SJSA1 (cell line): Measurements from ENCODE around the gene SHC3. TPM values are rescaled to one million over a fixed set of nuclear protein-coding genes. Genes with fewer than 3 reads are reported as not detected.

ENCODE experiments used
- DNase-seq, 2 experiments: peaks; one replicate each; pipeline ENCODE4 v3.0.0-alpha.2; 2015 to 2020; ENCODE audit warnings: low spot score in 2 of 2, low read depth in 1 of 2
- H3K27ac ChIP-seq: fragments of 250-450 bp; sonication (Bioruptor Pico); 2 replicates; pipeline ENCODE4 v1.5.1; 2020; ENCODE audit warnings: mild to moderate bottlenecking, moderate library complexity
- H3K27me3 ChIP-seq: fragments of 250-450 bp; sonication (Bioruptor Pico); replicated peaks from 2 replicates; pipeline ENCODE4 v1.5.1; 2020; ENCODE audit warnings: mild to moderate bottlenecking, moderate library complexity
- H3K36me3 ChIP-seq: fragments of 250-450 bp; sonication (Bioruptor Pico); 2 replicates; pipeline ENCODE4 v1.5.1; 2020; ENCODE audit warnings: mild to moderate bottlenecking
- H3K4me1 ChIP-seq: fragments of 250-450 bp; sonication (Bioruptor Pico); replicated peaks from 2 replicates; pipeline ENCODE4 v1.6.1; 2021; ENCODE audit warnings: mild to moderate bottlenecking
- H3K4me3 ChIP-seq: fragments of 250-450 bp; sonication (Bioruptor Pico); 2 replicates; pipeline ENCODE4 v1.5.1; 2020; ENCODE audit warnings: mild to moderate bottlenecking
- H3K9me3 ChIP-seq: fragments of 250-450 bp; sonication (Bioruptor Pico); replicated peaks from 2 replicates; pipeline ENCODE4 v1.5.1; 2020; ENCODE audit warnings: mild to moderate bottlenecking
- total RNA-seq: library from RNA; depleted of rRNA; stranded (reverse); fragments of >200 nt; shearing (Covaris generic); gene quantifications from 2 replicates; pipeline ENCODE4 v1.2.3, GENCODE V29; 2014; rRNA removed

Gene SHC3
- total RNA-seq, 1 experiment from 2014 or later: 0.34 TPM

DNA sequence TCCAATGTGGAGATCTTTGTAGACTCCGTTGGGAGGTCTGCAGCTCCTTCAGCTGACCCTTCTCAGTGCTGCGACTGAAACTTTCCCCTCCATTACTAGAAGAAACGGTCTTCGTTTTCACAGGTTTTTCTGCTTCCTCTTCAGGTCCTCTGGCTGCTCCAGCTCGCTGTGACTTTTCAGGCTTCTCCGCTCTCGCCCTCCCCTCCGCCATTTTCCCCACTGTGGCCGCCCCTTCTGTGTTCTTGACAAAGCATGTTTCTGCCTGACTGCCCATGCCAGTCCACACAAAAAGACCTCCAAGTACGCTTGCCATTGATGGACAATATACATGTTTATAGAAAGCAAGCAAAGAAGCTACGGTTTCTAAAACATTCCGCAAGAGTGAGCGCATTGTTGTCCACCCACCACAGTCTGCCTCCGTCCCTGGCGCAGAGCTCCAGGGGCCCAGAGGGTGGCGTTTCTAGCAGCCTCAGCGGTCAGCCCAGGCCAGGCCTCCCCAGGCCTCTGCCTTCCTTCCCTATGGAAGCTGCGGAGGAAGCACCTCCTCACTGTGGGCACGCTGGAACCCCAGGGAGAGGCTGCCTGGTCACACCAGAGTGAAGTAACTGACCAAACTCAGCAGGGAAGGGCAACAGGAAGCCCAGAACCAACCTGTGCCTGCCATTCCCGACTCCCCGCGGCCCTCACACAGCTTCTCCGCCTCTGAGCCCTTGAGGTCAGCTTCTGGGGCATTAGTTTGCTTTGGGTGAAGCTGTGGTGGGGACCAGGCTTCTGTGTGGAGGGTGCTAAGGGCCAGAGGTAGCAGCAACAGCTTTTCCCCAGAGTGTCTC is 207.3 kb downstream of the SHC3 start:
- H3K4me3 ChIP-seq: no peak overlapping the region
- no peaks in the 10 kb centered on the region for H3K27me3 ChIP-seq
- H3K4me1 ChIP-seq: no peaks in the 10 kb centered on the region
- no peaks in the 10 kb centered on the region for H3K36me3 ChIP-seq
- no peaks in the 10 kb centered on the region for H3K9me3 ChIP-seq
- no peak for DNase-seq
- H3K27ac ChIP-seq: no peak overlapping the region

DNA sequence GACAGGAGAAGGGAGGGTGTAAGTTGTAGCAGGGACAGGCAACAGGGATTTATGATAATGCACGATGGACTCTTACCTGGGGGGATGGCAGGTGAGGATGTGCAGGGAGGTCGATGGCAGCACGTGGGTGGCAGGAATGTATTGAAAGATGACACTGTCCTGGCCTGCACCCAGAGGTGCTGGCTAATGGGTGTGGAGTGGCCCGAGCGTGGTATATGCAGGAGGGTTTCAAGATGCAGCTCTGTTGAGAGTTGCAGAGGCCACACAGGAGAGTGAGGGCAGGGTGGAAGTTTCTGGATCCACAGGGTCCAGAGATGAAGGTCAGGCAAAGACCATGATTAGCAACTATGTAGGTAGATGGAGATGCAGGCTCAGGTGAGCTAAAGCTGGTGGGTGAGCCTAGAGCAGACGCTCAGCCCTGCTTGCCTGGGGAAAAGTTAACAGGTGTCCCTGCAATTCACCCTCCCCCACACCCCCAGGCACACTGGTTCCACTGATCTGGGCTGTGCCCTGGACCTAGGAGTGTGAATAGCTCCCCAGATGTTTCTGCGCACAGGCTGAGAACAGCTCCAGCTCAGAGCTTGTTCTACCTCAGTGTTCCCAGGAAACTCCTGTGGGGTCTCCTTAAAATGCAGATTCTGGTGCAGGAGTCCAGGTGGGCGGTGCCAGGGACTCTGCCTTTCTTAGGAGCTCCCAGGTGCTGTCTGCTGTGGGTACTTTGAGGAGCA is 208.8 kb downstream of the SHC3 start:
- H3K27me3 ChIP-seq: no peaks in the 10 kb centered on the region
- H3K9me3 ChIP-seq: no peaks in the 10 kb centered on the region
- H3K4me1 ChIP-seq: no peaks in the 10 kb centered on the region
- H3K4me3 ChIP-seq: no peak overlapping the region
- H3K36me3 ChIP-seq: no peaks in the 10 kb centered on the region
- DNase-seq: no peak
- H3K27ac ChIP-seq: no peak overlapping the region

DNA sequence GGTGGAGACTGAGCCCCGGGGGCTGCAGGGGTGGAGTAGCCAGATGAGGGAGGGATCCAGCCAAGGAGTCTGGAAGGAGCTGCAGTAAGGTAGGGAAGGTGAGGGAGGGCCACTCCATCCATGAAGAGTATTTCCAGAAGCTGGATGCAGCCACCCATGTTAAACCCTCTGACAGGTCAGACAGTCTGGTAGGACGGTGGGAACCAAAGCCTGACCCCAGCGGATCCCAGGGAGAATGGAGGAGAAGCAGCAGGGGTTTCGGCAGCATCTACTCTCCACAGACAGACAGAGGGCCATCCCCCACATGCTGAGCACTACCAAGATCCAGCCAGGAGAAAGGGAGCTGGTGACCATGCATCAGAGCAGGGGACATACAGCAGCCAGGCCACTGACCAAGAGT is 209.8 kb downstream of the SHC3 start:
- no peak for DNase-seq
- Histone ChIP-seq H3K4me3 (no peak overlapping the region), H3K4me1 (no peaks in the 10 kb centered on the region), H3K27ac (no peak overlapping the region), H3K27me3 (no peaks in the 10 kb centered on the region), H3K9me3 (no peaks in the 10 kb centered on the region), H3K36me3 (no peaks in the 10 kb centered on the region)

DNA sequence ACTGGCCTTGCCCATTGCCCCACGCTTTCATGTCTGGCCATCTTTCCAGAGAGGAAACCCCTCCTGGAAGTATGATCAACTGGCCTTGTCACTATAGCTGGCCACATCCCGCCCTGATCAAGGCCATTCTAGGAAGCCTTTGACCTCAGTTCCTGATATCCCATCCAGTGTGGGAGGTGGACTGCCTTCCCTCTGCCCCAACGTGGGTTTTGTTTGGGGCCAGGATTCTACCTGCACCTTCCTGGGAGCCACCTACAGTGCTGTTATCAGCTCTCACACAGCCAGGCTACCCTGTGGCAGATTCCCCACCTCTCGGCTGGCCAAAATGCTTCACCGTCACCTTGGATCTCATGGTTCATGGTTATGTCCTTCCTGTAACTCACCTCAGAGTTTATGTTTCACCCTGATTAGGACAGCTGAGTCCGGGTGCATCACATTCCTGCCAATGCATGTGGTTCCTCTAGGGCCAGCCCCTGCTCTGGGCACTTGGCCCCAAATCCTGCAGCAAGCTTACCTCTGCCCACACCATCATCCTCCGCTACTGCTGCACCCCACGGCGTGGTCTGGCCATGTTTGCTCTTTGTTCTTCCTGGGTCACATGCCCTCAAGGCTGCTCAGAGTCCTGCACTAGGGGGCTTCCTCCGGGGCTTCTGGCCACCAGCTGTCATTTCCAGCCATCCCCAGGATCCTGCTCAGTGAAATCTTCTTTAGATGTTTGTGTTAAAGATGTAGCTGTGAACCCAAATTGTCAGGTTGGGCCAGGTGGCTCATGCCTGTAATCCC is 211.5 kb downstream of the SHC3 start:
- Histone ChIP-seq H3K4me3 (no peak overlapping the region), H3K27me3 (no peaks in the 10 kb centered on the region), H3K27ac (no peak overlapping the region), H3K36me3 (no peaks in the 10 kb centered on the region), H3K4me1 (no peaks in the 10 kb centered on the region), H3K9me3 (no peaks in the 10 kb centered on the region)
- no peak for DNase-seq

DNA sequence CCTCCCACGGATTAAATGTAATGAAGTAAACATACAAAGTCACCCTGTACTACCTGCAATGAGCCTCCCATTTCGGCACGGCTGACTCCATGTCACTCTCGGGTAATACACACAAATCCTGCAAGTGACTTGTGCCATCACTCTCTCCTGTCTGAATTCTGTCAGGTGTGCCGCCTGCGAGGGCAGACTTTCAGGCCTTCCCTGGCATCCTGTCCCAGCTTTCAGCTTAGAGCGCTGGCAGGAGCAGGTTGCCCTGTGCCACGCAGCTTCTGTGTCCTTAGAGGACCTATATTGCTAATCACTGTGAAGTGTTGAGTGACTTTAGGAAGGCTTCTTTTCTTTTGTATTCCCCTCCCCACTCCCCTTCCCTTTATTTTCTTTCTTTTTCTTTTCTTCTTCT is 213.1 kb downstream of the SHC3 start:
- Histone ChIP-seq H3K36me3 (no peaks in the 10 kb centered on the region), H3K27me3 (no peaks in the 10 kb centered on the region), H3K4me3 (no peak overlapping the region), H3K4me1 (no peaks in the 10 kb centered on the region), H3K9me3 (no peaks in the 10 kb centered on the region), H3K27ac (no peak overlapping the region)
- DNase-seq: no peak

DNA sequence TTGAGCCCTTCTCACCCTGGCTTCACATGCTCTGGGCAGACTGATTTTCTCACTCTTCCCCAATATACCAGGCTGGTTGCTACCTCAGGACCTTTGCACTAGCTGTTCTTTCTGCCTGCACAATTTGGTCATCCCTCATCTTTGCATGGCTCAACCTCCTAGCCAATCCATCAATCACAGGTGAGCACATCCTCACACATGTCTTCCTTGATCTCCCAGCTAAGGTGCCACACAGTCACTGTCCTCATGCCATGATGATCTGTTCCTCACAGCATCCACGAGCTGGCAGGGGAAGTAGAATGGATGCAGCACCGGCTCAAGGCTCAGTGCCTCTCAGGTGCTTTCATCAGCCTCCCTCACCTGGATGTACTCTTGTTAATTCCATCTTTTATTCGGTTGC is 218.0 kb downstream of the SHC3 start:
- H3K27ac ChIP-seq: no peak overlapping the region
- no peaks in the 10 kb centered on the region for H3K27me3 ChIP-seq
- no peak overlapping the region for H3K4me3 ChIP-seq
- no peaks in the 10 kb centered on the region for H3K36me3 ChIP-seq
- H3K9me3 ChIP-seq: no peaks in the 10 kb centered on the region
- peaks cover 17% of the 10 kb centered on the region for H3K4me1 ChIP-seq
- DNase-seq: no peak

DNA sequence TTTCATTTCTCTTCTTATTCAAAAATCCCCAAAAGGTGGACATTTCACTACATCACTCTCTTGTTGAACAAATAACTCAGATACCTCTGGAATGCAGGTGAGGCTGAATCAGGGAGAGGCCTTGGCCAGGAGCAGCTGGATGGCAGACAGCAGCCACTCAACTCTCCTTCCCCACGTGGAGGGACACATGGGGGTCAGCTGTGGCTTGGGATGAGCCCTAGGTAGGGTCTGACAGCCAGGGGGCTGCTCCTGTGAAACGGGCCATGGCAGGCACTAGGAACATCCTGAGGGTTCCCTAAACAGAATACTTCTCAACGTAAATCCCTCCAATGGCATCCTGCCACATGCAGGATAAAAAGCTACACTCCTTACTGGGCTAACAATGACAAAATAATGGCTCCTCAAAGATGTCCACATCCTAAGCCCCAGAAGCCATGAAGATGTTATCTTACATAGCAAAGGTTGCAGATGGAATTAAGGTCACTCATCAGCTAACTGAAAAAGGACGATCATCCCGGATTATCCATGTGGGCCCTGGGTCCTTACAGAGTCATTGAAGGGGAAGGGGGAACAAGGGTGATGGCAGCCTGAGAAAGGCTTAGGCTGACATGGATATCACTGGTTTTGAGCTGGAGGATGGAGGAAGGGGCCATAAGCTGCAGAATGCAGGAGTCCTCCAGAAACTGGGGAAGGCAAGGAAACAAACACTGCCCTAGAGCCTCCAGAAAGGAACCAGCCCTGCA is 218.7 kb downstream of the SHC3 start:
- H3K27ac ChIP-seq: no peak overlapping the region
- no peaks in the 10 kb centered on the region for H3K36me3 ChIP-seq
- H3K4me3 ChIP-seq: no peak overlapping the region
- H3K27me3 ChIP-seq: no peaks in the 10 kb centered on the region
- H3K4me1 ChIP-seq: peaks cover 17% of the 10 kb centered on the region
- no peak for DNase-seq
- no peaks in the 10 kb centered on the region for H3K9me3 ChIP-seq

DNA sequence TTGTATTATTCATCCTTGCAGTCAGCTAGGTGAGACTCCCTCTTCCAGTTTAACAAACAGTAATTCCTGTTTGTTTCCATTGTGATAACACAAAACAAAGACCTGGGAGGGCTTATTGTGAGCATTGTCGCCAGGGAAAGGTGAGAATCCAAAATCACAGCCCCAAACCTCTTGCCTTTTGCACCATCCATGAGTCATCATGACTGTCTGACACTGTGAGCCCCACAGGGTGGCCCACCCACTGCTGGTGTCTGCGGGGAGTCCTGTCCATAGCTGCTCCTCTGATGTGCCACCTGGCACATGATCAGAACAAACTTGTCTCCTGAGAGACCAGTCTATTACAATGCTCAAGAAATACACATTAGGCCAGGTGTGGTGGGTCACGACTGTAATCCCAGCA is 221.1 kb downstream of the SHC3 start:
- H3K4me1 ChIP-seq: peaks cover 33% of the 10 kb centered on the region
- H3K27me3 ChIP-seq: no peaks in the 10 kb centered on the region
- no peak overlapping the region for H3K27ac ChIP-seq
- H3K4me3 ChIP-seq: no peak overlapping the region
- no peaks in the 10 kb centered on the region for H3K9me3 ChIP-seq
- peak; percentile 37 to 62 for DNase-seq
- H3K36me3 ChIP-seq: no peaks in the 10 kb centered on the region

Other genes with a start within 250 kb of the SHC3 start
- gene S1PR3, start 187.3 kb downstream of the SHC3 start, total RNA-seq: 12.5 and 25.8 TPM in 2 replicates
- 141 and 327 TPM in 2 replicates for gene CKS2, start 132.4 kb upstream of the SHC3 start, total RNA-seq
- 13.5 and 25.5 TPM in 2 replicates for gene SECISBP2, start 139.7 kb upstream of the SHC3 start, total RNA-seq